Peyer's patch (tissue), 4 donors: ENCODE data around the gene PFN1. TPM values are rescaled to one million over a fixed set of nuclear protein-coding genes. Genes with fewer than 3 reads are reported as not detected.
"Not testable (repeated sequence)": the region's sequence is repeated elsewhere in the genome, so short reads cannot be mapped to it uniquely, and the experiment has no call there.

Experiments used
- DNase-seq, 3 donors: peaks; one replicate each; pipeline ENCODE4 v3.0.0-alpha.2; 2017 to 2019
- H3K27ac ChIP-seq, 4 donors: fragments of 200-600 bp; sonication (generic); one replicate each; pipeline ENCODE4 v1.5.1; 2016 to 2019
- H3K27me3 ChIP-seq, 2 donors: fragments of 200-600 bp; sonication (generic); one replicate each; pipeline ENCODE4 v1.5.1; 2019
- H3K36me3 ChIP-seq, 3 donors: fragments of 200-600 bp; sonication (generic); one replicate each; pipeline ENCODE4 v1.5.1; 2016 to 2019
- H3K4me1 ChIP-seq, 4 donors: fragments of 200-600 bp; sonication (generic); one replicate each; pipeline ENCODE4 v1.5.1; 2016 to 2019
- H3K4me3 ChIP-seq, 4 donors: fragments of 200-600 bp; sonication (generic); 1 replicate in 3 of 4; 2 replicates in 1 of 4; pipeline ENCODE4 v1.5.1; 2016 to 2019; ENCODE audit warnings: mild to moderate bottlenecking in 1 of 4
- H3K9me3 ChIP-seq, 4 donors: fragments of 200-600 bp; sonication (generic); one replicate each; pipeline ENCODE4 v1.5.1; 2016 to 2019; ENCODE audit warnings: mild to moderate bottlenecking in 1 of 4
- POLR2A ChIP-seq, 2 donors: fragments of 450-650 bp; IDR thresholded peaks; one replicate each; pipeline ENCODE4 v1.5.1; 2017; ENCODE audit warnings: antibody characterized with exemption in 2 of 2, mild to moderate bottlenecking in 2 of 2, moderate library complexity in 2 of 2
- total RNA-seq, 4 donors: library from RNA; depleted of rRNA; stranded (reverse); fragments of >200 nt; gene quantifications; one replicate each; pipeline ENCODE4 v1.1.0, GENCODE V29; 2016
- TF ChIP-seq, protein P1 (sequence below), 6 experiments: fragments of 450-650 bp in 4 of 6; fragments of 200-600 bp in 2 of 6; sonication (generic) in 1 of 6; IDR thresholded peaks; one replicate each; pipeline ENCODE4 v1.5.1; 2017 to 2019; ENCODE audit warnings: antibody characterized with exemption in 6 of 6, mild to moderate bottlenecking in 3 of 6, moderate library complexity in 1 of 6

PFN1 gene
- total RNA-seq, 4 donors from 2014 or later = 530 to 1,064 (median 855) TPM

DNA sequence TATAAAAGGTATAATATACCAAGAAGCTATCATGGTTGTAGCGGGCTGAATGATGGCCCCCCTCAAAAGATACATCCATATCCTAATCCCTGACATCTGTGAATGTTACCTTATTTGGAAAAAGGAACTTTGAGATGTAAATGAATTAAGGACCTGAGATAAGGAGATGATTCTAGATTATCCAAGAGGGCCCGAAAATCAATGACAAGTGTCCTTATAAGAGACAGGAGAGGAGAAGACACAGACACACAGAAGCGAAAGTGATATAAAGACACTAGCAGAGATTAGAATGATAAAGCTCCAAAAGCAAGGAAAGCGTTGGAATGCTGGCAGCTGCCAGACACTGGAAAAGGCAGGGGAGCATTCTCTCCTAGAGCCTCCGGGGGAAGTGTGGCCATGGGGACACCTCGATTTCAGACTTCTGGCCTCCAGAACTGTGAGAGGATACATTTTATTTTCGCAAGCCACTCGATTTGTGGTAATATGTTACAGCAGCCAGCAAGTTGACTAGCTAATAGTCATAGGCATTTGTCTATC, 28.8 kb downstream of the PFN1 start:
- H3K36me3 ChIP-seq = no peaks in the 10 kb centered on the region
- H3K27me3 ChIP-seq = no peaks in the 10 kb centered on the region
- no peak for DNase-seq
- no peak overlapping the region for H3K4me3 ChIP-seq
- H3K27ac ChIP-seq = no peak overlapping the region
- TF ChIP-seq POLR2A (IDR thresholded peaks at IDR 0.05) = no peak
- TF ChIP-seq, protein P1, sequence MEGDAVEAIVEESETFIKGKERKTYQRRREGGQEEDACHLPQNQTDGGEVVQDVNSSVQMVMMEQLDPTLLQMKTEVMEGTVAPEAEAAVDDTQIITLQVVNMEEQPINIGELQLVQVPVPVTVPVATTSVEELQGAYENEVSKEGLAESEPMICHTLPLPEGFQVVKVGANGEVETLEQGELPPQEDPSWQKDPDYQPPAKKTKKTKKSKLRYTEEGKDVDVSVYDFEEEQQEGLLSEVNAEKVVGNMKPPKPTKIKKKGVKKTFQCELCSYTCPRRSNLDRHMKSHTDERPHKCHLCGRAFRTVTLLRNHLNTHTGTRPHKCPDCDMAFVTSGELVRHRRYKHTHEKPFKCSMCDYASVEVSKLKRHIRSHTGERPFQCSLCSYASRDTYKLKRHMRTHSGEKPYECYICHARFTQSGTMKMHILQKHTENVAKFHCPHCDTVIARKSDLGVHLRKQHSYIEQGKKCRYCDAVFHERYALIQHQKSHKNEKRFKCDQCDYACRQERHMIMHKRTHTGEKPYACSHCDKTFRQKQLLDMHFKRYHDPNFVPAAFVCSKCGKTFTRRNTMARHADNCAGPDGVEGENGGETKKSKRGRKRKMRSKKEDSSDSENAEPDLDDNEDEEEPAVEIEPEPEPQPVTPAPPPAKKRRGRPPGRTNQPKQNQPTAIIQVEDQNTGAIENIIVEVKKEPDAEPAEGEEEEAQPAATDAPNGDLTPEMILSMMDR (IDR thresholded peaks at IDR 0.05) = no peak
- H3K4me1 ChIP-seq = no peaks in the 10 kb centered on the region
- H3K9me3 ChIP-seq = no peaks in the 10 kb centered on the region

DNA sequence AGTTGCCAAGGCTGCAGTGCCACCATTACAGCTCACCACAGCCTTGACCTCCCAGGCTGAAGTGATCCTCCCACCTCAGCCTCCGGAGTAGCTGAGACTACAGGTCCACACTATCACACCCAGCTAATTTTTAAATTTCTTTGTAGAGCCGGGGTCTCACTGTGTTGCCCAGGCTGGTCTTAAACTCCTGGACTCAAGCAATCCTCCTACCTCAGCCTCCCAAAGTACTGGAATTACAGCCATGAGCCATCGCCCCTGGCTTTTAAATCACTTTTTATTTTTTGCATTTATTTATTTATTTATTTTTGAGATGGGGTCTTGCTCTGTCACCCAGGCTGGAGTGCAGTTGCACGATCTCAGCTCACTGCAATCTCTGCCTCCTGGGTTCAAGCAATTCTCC, 33.8 kb downstream of the PFN1 start:
- DNase-seq, H3K36me3 ChIP-seq, H3K4me1 ChIP-seq, H3K27me3 ChIP-seq, H3K4me3 ChIP-seq, H3K9me3 ChIP-seq, H3K27ac ChIP-seq: not testable (repeated sequence)

DNA sequence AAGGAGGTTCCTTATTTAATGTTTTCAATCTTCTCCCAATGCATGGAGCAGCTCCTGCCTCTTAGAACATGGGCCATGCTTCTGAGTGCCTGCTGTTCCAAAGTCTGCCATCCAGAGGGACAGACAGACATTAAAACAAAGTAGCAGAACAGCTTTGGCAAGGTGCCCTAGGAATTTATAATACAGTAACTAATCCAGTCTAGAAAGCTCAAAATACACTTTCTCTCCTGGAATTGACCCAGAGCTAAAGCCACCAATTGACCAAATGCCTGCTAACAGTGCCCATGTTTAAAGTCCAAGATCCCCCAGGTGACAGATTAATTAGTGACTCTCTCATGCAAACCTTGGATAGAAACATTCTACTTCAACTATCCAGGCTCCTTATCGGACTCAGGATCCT, 34.3 kb downstream of the PFN1 start:
- no peak for DNase-seq
- TF ChIP-seq POLR2A (IDR thresholded peaks at IDR 0.05) = no peak
- TF ChIP-seq, protein P1 (IDR thresholded peaks at IDR 0.05) = peak in 2 of 6 experiments; percentile 32 to 39
- no peak overlapping the region for H3K27ac ChIP-seq
- H3K9me3 ChIP-seq = no peaks in the 10 kb centered on the region
- no peaks in the 10 kb centered on the region for H3K27me3 ChIP-seq
- no peak overlapping the region for H3K4me3 ChIP-seq
- no peaks in the 10 kb centered on the region for H3K36me3 ChIP-seq
- peaks cover 0 to 7% (median 0%) of the 10 kb centered on the region in 4 donors for H3K4me1 ChIP-seq

DNA sequence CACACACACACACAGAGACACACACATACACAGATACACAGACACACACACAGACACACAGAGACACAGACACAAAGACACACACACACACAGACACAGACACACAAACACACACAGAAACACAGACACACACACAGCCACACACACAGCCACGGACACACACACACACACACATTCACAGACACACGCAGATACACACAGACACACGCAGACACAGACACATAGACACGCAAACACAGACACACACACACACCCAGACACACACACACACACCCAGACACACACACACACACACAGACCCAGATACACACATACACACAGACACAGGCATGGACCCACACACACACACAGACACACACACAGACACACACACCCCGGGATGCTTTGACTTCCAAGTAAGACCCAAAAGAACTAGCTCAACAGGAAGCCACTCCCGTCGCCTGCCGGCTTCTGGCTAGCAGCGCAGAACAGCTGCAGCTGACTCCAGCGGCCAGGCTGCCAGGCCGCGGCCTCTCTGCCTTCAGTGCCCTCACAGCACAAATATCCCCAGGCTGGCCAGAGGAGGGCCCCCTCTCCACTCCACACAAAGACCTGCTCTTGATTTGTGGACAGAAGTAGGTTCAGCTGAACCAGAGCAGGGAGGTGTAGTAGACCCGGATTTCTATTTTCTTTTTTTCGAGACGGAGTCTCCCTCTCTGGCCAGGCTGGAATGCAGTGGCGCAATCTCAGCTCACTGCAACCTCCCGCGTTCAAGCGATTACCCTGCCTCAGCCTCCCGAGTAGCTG, 39.4 kb downstream of the PFN1 start:
- peak; percentile 83 to 95 (median 89) for DNase-seq
- Histone ChIP-seq H3K9me3 (no peaks in the 10 kb centered on the region), H3K4me3 (no peak overlapping the region), H3K27ac (peak overlapping the region in 3 of 4 donors; percentile 26 to 34 (median 31)), H3K4me1 (peaks cover 0 to 7% (median 0%) of the 10 kb centered on the region in 4 donors), H3K27me3 (no peaks in the 10 kb centered on the region), H3K36me3 (no peaks in the 10 kb centered on the region)
- TF ChIP-seq, protein P1 (IDR thresholded peaks at IDR 0.05) = peak; percentile 75 to 96 (median 90)
- no peak for TF ChIP-seq POLR2A (IDR thresholded peaks at IDR 0.05)

DNA sequence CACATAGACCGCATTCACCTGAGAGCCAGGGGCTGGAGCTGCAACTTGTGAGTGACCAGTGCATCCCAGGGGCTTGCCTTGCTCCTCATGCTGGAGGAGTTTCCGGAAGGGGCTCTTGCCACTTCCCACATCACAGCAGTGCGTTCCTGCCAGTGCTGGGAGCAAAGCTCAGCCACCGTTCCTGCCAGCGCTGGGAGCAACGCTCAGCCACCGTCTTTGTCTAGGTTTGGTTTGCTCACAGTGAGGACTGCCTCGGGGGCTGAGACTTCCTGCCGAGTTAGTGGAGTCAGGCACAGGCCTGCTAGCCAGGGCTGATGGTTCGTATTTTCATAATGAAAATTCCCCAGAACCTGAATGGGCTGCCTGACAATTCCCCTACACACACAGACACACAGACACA, 40.0 kb downstream of the PFN1 start:
- no peaks in the 10 kb centered on the region for H3K27me3 ChIP-seq
- H3K9me3 ChIP-seq = no peaks in the 10 kb centered on the region
- TF ChIP-seq, protein P1 (IDR thresholded peaks at IDR 0.05) = no peak
- TF ChIP-seq POLR2A (IDR thresholded peaks at IDR 0.05) = no peak
- no peak for DNase-seq
- H3K36me3 ChIP-seq = no peaks in the 10 kb centered on the region
- H3K4me3 ChIP-seq = no peak overlapping the region
- H3K4me1 ChIP-seq = peaks cover 0 to 10% (median 3%) of the 10 kb centered on the region in 4 donors
- H3K27ac ChIP-seq = peak overlapping the region in 3 of 4 donors; percentile 26 to 34 (median 31)

DNA sequence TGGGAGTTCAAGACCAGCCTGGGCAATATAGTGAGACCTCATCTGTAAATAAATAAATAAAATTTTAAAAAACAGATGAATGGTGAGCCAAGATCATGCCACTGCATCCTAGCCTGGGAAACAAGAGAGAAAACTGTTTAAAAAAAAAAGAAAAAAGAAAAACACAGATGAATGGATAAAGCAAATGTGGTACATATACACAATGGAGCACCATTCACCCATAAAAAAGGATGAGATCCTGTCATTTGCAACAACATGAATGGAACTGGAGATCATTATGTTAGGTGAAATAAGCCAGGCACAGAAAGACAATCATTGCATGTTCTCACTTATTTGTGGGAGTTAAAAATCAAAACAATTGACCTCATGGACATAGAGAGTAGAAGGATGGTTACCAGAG, 41.7 kb downstream of the PFN1 start:
- DNase-seq, H3K27me3 ChIP-seq, H3K9me3 ChIP-seq, H3K36me3 ChIP-seq, H3K27ac ChIP-seq, H3K4me3 ChIP-seq: not testable (repeated sequence)
- peaks cover 0 to 15% (median 8%) of the 10 kb centered on the region in 4 donors for H3K4me1 ChIP-seq
